Small intestine (tissue), 7 donors: ENCODE results near the gene SLC25A14. TPM values are rescaled to one million over a fixed set of nuclear protein-coding genes. Genes with fewer than 3 reads are reported as not detected.

Experiments used
- DNase-seq, 2 donors: peaks; one replicate each; pipeline versions ENCODE4 v3.0.0 to v3.0.0-alpha.2; 2013
- FAIRE-seq: peaks from 2 replicates; lab custom pipeline; 2012; peaks lifted over from hg19 to GRCh38; lab: Jason Lieb, UNC
- H3K27ac ChIP-seq, 3 donors: one replicate each; pipeline ENCODE4 v1.5.1; 2013; ENCODE audit warnings: low read length in 2 of 3, mild to moderate bottlenecking in 2 of 3, control low read depth in 1 of 3, inconsistent platforms in 1 of 3, low read depth in 1 of 3, moderate library complexity in 1 of 3
- H3K27me3 ChIP-seq, 3 donors: one replicate each; pipeline ENCODE4 v1.6.1; 2013; ENCODE audit warnings: low read length in 3 of 3, inconsistent platforms in 1 of 3; ENCODE audit not compliant: control insufficient read depth in 3 of 3, insufficient read depth in 3 of 3
- H3K36me3 ChIP-seq, 3 donors: one replicate each; pipeline ENCODE4 v1.6.1; 2013; ENCODE audit warnings: low read length in 3 of 3, inconsistent platforms in 1 of 3, low read depth in 1 of 3, mild to moderate bottlenecking in 1 of 3, moderate library complexity in 1 of 3; ENCODE audit not compliant: control insufficient read depth in 3 of 3, insufficient read depth in 2 of 3
- H3K4me1 ChIP-seq, 3 donors: one replicate each; pipeline ENCODE4 v1.6.1; 2013; ENCODE audit warnings: low read length in 2 of 3, inconsistent platforms in 1 of 3, low read depth in 1 of 3, mild to moderate bottlenecking in 1 of 3, moderate library complexity in 1 of 3; ENCODE audit not compliant: control insufficient read depth in 3 of 3, insufficient read depth in 2 of 3
- H3K4me3 ChIP-seq, 3 donors: one replicate each; pipeline ENCODE4 v1.5.1; 2013; ENCODE audit warnings: low read length in 3 of 3, control low read depth in 1 of 3, inconsistent platforms in 1 of 3, low read depth in 1 of 3, mild to moderate bottlenecking in 1 of 3, moderate library complexity in 1 of 3
- H3K9me3 ChIP-seq, 2 donors: one replicate each; pipeline ENCODE4 v1.6.1; 2013; ENCODE audit warnings: low read depth in 1 of 2, low read length in 1 of 2; ENCODE audit not compliant: control insufficient read depth in 2 of 2, insufficient read depth in 1 of 2
- WGBS, 3 donors: extraction: QIAGEN DNeasy Blood & Tissue Kit; methylation state at CpG; one replicate each; pipeline ENCODE4 v1.1.7; 2013; 5-methylcytosine and 5-hydroxymethylcytosine counted together
- polyA plus RNA-seq, 4 donors: library from polyadenylated mRNA; stranded (reverse) in 3 of 4; unstranded in 1 of 4; fragments of 200-250 nt in 3 of 4; fragments of 120-200 nt in 1 of 4; gene quantifications; one replicate each; pipeline versions ENCODE4 v1.2.1 to v1.2.3, GENCODE V29; 2013
- donor health status: healthy with polysubstance abuse.
- donor health status: control.
- donor health status: control.
- donor health status: Bipolar disorder and iron deficiency.
- donor health status: healthy.

SLC25A14 gene
- polyA plus RNA-seq, 4 donors = 7.3 to 19.1 (median 8.2) TPM

DNA sequence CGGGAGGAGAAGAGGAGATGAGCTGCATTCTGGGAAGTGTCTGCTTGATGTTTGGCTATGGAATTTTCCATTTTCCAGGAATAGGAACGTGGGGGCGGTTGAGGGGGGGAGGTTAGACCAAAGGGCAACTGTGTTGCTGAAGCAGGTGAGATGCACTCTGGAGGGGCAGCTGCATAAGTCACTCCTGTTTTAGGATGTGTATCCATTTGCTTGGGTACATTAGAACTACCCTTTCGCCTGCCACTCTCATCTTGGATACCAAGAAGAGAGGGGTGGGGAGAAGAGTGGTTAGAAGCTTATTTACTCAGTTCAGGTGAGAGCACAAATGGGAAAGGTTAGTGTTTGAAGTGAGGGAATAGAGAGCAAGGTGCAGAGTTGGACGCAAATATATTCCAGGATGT is 46.7 kb downstream of the SLC25A14 start:
- no peaks in the 10 kb centered on the region for H3K4me1 ChIP-seq
- FAIRE-seq (no peak), DNase-seq (no peak)
- H3K27me3 ChIP-seq = peaks cover 0 to 2% (median 0%) of the 10 kb centered on the region in 3 donors
- H3K9me3 ChIP-seq = peaks cover 0 to 2% of the 10 kb centered on the region in 2 donors
- H3K27ac ChIP-seq = no peak overlapping the region
- no peaks in the 10 kb centered on the region for H3K36me3 ChIP-seq
- no peak overlapping the region for H3K4me3 ChIP-seq
- WGBS, 3 donors = 38 to 66% (median 51%) methylated on average over 5 of the region's 5 CpGs

DNA sequence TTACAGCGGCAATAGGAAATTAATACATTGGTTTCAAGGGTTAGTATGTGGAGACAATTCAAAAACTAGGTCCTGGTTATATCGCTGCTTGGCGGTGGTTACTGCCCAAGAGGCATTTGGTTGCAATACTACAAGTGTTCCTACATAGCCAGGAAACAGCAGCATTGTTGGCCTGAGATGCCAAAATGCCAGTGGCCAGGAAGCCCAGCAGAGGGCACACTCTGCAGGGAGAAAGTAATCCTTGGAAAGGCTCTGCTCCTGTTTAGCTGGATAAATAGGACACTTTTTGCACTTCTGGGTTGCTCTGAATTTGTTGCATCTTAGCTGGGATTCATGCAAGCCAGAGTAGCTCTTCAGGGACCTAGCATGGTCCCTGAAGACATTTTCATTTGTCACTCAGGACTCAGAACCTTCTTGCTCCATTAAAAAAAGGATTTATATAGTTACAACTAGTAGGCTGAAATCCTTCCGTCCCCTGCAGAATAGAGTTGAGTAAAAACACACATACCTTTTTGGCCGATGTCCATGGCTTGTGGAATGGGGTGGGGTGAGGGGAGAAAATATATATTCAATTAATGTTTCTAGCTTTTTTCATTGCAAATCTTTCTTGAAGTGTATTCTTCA is 53.8 kb downstream of the SLC25A14 start:
- H3K36me3 ChIP-seq = no peaks in the 10 kb centered on the region
- H3K27me3 ChIP-seq = peaks cover 0 to 6% (median 1%) of the 10 kb centered on the region in 3 donors
- no peak for FAIRE-seq
- H3K9me3 ChIP-seq = peaks cover 0 to 2% of the 10 kb centered on the region in 2 donors
- H3K4me3 ChIP-seq = no peak overlapping the region
- no peaks in the 10 kb centered on the region for H3K4me1 ChIP-seq
- peak; percentile 35 to 40 for DNase-seq
- 30 to 37% (median 35%) methylated on average over 5 of the region's 5 CpGs for WGBS, 3 donors
- H3K27ac ChIP-seq = no peak overlapping the region

DNA sequence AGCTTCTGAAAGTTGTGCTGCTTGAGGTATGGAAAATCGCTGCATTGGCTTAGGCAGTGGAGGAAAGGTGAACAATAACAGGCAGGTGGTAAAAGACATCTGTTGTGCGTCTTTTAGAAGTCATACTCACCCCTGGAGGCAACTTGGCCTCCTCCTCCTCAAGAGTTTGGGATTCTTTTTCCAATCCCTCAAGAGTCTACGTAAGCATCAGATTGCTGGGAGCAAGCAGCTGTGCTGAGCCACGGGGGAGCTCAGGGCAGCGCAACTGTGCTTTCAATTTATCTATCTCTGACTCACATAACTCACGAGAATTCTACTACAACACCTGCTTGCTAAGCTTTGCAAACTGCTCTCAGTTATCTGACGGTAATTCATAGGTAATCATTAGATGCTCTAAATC is 55.6 kb downstream of the SLC25A14 start:
- DNase-seq (no peak), FAIRE-seq (no peak)
- Histone ChIP-seq H3K36me3 (no peaks in the 10 kb centered on the region), H3K27me3 (peaks cover 0 to 6% (median 1%) of the 10 kb centered on the region in 3 donors), H3K4me1 (no peaks in the 10 kb centered on the region), H3K27ac (no peak overlapping the region), H3K4me3 (no peak overlapping the region), H3K9me3 (no peaks in the 10 kb centered on the region)
- 44 to 62% (median 44%) methylated on average over 7 of the region's 7 CpGs for WGBS, 3 donors

DNA sequence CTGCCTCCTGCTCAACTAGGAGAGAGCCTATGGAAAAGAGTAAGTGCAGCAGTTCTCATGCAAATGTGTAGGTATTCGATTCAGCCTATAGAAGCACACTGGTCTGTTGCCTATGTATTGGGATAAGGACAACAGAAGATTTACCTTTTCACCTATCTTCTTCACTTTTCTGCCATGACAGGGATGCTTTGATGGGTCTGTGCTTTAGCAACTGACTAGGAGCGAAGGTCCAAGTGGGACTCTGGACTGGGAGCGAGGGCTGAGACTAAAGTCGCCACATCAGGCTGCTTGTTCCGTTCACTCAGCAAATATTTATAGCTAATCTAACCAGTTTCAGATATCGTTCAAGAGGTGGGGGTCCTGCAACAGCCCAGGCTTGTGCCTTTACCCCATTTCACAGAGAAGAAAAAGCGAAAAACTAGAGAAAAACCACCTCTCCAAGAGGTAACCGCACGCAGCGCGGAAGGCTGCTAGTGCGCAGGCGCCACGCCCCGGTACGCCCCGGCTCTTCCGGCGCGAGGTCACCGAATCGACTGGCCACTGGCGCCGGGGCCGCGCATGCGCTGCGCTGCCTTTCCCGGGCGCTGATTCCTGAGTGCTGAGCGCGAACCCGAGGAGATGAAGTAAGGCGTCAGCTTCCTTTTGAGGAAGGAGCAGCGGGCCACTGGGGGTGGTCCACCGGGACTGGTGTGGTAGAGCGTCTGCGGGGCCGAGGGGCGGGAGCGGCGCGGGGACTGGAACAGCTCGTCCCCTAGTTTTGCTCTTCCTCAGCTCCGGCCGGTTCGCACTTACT is 61.9 kb downstream of the SLC25A14 start, which contains the start of gene RBMX2:
TSS of gene RBMX2 (plus strand) at position 573 of the 793 bp plus-strand sequence. CDS start at position 619, 46 bp downstream.
- peak within 1 kb of the TSS; percentile 53 to 87 (median 69) for H3K27ac ChIP-seq
- H3K36me3 ChIP-seq = peaks cover 0 to 8% (median 0%) of the 10 kb centered on the region in 3 donors
- H3K27me3 ChIP-seq = no peaks in the 10 kb centered on the region
- H3K4me1 ChIP-seq = no peaks in the 10 kb centered on the region
- FAIRE-seq (no peak), DNase-seq (peak; percentile 79 to 84)
- 1 to 32% (median 8%) methylated on average over 37 to 47 of the region's 47 CpGs for WGBS, 3 donors
- no peaks in the 10 kb centered on the region for H3K9me3 ChIP-seq
- peak within 1 kb of the TSS; percentile 51 to 70 (median 64) for H3K4me3 ChIP-seq

DNA sequence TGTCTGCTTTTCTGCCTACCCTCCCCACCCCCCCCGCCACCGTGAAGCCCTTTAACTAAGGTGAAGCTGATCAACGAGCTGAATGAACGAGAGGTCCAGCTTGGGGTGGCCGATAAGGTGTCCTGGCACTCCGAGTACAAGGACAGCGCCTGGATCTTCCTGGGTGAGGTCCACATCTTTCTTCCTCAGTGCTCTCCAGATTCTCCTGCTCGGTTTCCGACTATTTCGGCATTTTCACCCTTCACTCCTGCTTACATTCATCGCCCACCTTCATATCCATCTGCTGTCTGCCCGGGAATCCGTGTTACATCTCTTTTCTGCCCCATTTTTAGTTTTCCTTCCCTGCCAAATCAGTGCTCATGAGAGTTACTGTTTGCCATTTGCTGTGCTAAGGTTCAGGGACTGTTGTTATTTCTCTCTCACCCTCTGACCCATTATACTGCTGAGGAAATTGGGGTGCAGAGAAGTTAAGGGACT is 62.5 kb downstream of the SLC25A14 start:
- Histone ChIP-seq H3K4me3 (peak overlapping the region; percentile 51 to 70 (median 64)), H3K9me3 (no peaks in the 10 kb centered on the region), H3K27me3 (no peaks in the 10 kb centered on the region), H3K27ac (peak overlapping the region in 2 of 3 donors; percentile 55 to 87), H3K4me1 (no peaks in the 10 kb centered on the region), H3K36me3 (peaks cover 0 to 8% (median 0%) of the 10 kb centered on the region in 3 donors)
- FAIRE-seq (no peak), DNase-seq (peak in 1 of 2 donors; percentile 8)
- WGBS, 3 donors = 1 to 44% (median 14%) methylated on average over 12 to 13 of the region's 13 CpGs

DNA sequence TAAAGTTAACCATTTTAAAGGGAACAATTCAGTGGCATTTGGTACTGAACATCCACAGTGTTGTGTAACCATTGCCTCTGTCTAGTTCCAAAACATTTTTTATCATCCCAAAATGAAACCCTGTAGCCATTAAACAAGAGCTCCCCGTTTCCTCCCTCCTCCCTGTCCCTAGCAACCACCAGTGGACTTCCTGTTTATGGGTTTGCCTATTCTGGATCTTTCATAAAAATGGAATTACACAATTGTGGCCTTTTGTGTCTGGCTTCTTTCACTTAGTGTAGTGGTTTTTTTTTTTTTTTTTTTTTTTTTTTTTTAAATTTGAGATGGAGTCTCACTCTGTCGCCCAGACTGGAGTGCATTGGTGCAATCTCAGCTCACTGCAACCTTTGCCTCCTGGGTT is 73.7 kb downstream of the SLC25A14 start:
- no peaks in the 10 kb centered on the region for H3K9me3 ChIP-seq
- H3K4me1 ChIP-seq = no peaks in the 10 kb centered on the region
- no peak for DNase-seq

DNA sequence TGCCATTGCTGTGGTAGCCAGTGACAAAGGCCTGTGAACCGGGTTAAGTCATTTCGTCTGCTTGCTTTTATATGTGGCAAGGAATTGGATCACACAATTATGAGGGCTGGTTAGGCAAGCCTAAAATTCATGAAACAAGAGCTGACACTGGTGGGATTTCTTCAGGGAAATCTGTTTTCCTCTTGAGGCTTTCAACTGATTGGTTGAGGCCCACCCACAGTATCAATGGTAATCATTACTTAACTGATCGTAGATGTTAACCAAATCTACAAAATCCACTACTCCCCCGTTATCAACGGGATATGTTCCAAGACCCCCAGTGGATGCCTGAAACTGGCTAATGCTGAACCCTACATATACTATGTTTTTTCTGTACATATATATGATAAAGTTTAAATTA is 75.1 kb downstream of the SLC25A14 start:
- H3K27ac ChIP-seq = no peak overlapping the region
- H3K36me3 ChIP-seq = peaks cover 0 to 7% (median 1%) of the 10 kb centered on the region in 3 donors
- H3K4me3 ChIP-seq = no peak overlapping the region
- 89 to 98% (median 96%) methylated on average over 5 of the region's 5 CpGs for WGBS, 3 donors
- DNase-seq (no peak), FAIRE-seq (no peak)
- no peaks in the 10 kb centered on the region for H3K27me3 ChIP-seq
- no peaks in the 10 kb centered on the region for H3K4me1 ChIP-seq
- no peaks in the 10 kb centered on the region for H3K9me3 ChIP-seq

More for the DNA sequence above, 73.7 kb downstream of the SLC25A14 start:
- H3K27ac ChIP-seq = no peak overlapping the region
- H3K36me3 ChIP-seq = peaks cover 0 to 10% (median 4%) of the 10 kb centered on the region in 3 donors
- no peak overlapping the region for H3K4me3 ChIP-seq
- H3K27me3 ChIP-seq = no peaks in the 10 kb centered on the region
- no peak for FAIRE-seq
- 57 to 79% (median 67%) methylated on average over 2 of the region's 2 CpGs for WGBS, 3 donors

DNA sequence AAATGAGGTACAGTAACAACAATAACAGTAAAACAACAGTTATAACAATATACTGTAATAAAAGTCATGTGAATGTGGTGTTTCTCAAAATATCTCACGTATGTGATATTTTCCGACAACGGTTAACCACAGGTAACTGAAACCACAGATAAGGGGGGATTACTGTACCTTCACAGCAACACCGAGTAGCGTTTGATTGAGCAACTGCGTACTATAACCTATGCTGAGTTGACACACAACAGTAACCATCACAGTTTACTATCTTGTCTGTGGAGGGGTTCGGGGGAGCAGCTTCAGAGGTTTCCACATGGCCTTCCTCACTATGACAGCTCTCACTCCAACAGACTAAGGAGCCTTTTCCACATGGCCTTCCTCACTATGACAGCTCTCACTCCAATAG is 75.5 kb downstream of the SLC25A14 start:
- Histone ChIP-seq H3K4me1 (no peaks in the 10 kb centered on the region), H3K9me3 (no peaks in the 10 kb centered on the region), H3K4me3 (no peak overlapping the region), H3K27me3 (no peaks in the 10 kb centered on the region), H3K36me3 (peaks cover 0 to 7% (median 0%) of the 10 kb centered on the region in 3 donors), H3K27ac (no peak overlapping the region)
- DNase-seq = no peak
- WGBS, 3 donors = 79 to 87% (median 84%) methylated on average over 7 of the region's 7 CpGs
- FAIRE-seq = no peak
